WI38 (cell line): ENCODE results near the gene CDC23.
"Not testable (repeated sequence)": the region's sequence is repeated elsewhere in the genome, so short reads cannot be mapped to it uniquely, and the experiment has no call there.

Experiments
- H3K4me3 ChIP-seq: 2 replicates; pipeline ENCODE4 v1.5.1; 2011; ENCODE audit warnings: low read depth, mild to moderate bottlenecking, control low read depth, low read length
- CTCF ChIP-seq: IDR thresholded peaks from 2 replicates; pipeline ENCODE4 v1.5.1; 2012; ENCODE audit warnings: low read depth, mild to moderate bottlenecking, control low read depth, low read length

CDC23 gene

GRCh38 chr5:138163721-138164120 lies 49.4 kb downstream of the CDC23 start:
- H3K4me3 ChIP-seq = no peak overlapping the region
- no peak for TF ChIP-seq CTCF

- no peak for TF ChIP-seq CTCF
Measured at GRCh38 chr5:138160706-138161105, 52.4 kb downstream of the CDC23 start.

GRCh38 chr5:138159666-138160065 lies 53.5 kb downstream of the CDC23 start:
- no peak for TF ChIP-seq CTCF
- no peak overlapping the region for H3K4me3 ChIP-seq

More at GRCh38 chr5:138160706-138161105, 52.4 kb downstream of the CDC23 start:
- H3K4me3 ChIP-seq = no peak overlapping the region

GRCh38 chr5:138157626-138158025 lies 55.5 kb downstream of the CDC23 start:
- TF ChIP-seq CTCF = no peak
- H3K4me3 ChIP-seq = no peak overlapping the region

- H3K4me3 ChIP-seq = not testable (repeated sequence)
Measured at GRCh38 chr5:138155977-138156376, 57.1 kb downstream of the CDC23 start.

- no peak for TF ChIP-seq CTCF
- no peak overlapping the region for H3K4me3 ChIP-seq
Measured at GRCh38 chr5:138149530-138149929, 63.6 kb downstream of the CDC23 start.

- H3K4me3 ChIP-seq = no peak overlapping the region
Measured at GRCh38 chr5:138148811-138149210, 64.3 kb downstream of the CDC23 start.

GRCh38 chr5:138143578-138143977 lies 69.5 kb downstream of the CDC23 start:
- not testable (repeated sequence) for H3K4me3 ChIP-seq

More at GRCh38 chr5:138148811-138149210, 64.3 kb downstream of the CDC23 start:
- TF ChIP-seq CTCF = no peak
